NCI-H1105 treated with DMSO at 0.1 percent for 48 hours (cell line): ENCODE data around the gene TMEM176B.
"Not testable (repeated sequence)": the region's sequence is repeated elsewhere in the genome, so short reads cannot be mapped to it uniquely, and the experiment has no call there.

Experiments used
- DNase-seq: peaks from one replicate; lab custom pipeline; 2025; lab: John Stamatoyannopoulos, UW

The TMEM176B gene

DNA sequence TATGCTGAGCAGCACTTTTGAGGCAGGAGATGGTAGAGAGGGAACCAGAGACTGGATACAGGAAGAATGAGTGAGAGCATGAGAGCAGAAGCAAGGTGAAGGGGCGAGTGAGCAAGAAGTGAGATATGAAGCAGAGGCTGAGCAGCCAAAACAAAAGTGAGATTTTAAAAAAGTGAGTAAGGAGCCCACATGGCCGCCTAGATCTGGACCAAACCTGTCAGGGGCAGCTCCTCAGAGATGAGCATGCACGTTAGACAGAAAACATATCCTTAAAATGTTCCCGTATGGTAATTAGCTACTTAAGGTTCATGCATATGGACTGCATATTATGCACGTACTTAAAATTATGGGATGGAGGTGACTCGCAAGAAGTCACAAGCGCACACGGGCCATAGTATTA, 22.9 kb upstream of the TMEM176B start:
- no peak for DNase-seq

DNA sequence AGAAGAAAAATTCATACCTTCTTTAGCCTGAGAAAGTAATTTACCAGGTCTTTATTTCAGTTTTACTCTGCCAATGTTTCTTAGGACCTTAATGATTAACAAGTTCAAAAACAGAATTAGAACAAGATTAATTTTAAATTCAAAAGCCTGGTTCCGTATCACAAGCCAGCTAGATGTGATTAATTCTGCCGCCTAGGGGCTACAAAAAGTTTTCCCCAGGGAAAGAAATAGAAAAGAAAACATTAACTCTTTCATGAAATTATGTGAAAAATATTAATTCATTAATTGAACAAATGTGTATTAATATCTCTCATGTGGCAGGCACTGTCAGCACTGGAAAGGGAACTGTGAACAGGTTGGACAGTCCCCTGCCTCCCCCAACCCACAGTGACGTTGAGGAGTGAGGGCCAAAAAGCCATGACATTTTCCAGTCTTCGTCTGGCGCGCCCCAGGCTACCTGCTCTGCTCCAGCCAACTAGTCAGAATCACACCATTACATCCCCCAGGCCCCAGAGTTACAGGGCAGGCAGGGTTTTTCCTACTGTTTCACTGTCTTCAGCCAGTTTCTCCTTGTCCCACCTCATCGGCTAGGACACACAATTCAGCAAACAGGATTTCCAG, 20.5 kb upstream of the TMEM176B start:
- DNase-seq: no peak

DNA sequence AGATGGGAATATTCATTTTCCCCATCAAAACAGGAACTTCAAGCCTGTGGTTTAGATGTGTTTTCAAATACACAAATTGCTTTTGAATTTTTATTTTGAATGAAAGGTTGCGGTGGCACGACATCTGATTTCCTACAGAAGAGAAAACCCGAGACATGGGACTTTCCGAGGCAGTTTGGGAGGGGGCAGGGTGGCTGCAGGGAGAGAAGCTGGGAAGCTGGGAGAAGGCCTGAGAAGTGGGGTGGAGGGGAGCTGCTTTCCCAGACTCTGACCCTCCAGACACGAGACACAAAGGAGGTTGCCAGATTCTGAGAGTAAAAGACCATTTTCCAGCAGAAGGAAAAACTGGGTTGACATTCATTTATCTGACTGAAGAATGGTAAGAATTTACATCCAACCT, 20.0 kb upstream of the TMEM176B start:
- no peak for DNase-seq

DNA sequence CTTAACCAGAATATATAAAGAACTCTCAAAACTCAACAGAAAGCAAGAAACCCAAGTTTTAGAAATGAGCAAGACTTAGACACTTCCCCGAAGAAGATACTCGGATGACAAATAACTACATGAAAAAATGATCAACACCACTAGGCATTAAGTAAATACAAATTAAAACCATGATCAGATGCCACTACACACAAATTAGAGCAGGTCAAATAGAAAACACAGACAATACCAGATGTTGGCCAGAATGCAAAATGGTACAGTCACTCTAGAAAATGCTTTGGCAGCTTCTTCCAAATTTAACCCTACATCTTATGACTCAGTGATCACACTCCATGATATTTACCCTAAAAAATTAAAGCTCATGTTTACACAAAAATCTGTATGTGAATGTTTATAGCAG, 18.8 kb upstream of the TMEM176B start:
- DNase-seq: no peak

DNA sequence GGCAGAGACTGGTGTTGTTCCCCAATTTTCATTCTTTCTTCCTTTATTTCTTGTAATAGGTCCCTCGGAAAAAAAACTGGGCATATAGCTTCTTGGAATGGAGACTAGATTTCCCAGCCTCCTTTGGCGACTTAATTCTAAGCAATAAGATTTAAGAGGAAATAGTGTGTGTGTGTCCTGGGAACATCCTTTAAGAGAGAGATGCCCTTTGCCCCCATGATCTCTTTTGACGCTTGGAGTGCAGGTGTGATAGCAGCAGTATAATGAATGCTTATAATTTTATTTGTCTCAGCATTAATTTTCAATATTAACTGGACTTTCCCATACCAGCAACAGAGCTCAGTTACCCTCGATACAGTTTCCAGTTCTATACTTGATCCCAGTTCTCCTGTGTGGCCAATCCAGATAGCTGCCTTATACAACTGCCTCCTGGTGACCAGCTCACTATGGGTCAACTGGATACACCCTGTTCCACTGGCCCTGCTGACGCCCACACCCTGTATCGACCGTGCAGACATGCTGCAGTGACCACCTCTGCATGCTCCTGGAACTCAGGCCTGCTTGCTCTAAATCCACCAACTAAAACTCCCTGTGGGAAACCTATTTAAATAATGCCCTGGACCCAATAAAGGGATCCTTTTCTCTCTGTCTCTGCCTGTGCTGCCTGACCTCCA, 14.3 kb upstream of the TMEM176B start:
- DNase-seq: no peak

DNA sequence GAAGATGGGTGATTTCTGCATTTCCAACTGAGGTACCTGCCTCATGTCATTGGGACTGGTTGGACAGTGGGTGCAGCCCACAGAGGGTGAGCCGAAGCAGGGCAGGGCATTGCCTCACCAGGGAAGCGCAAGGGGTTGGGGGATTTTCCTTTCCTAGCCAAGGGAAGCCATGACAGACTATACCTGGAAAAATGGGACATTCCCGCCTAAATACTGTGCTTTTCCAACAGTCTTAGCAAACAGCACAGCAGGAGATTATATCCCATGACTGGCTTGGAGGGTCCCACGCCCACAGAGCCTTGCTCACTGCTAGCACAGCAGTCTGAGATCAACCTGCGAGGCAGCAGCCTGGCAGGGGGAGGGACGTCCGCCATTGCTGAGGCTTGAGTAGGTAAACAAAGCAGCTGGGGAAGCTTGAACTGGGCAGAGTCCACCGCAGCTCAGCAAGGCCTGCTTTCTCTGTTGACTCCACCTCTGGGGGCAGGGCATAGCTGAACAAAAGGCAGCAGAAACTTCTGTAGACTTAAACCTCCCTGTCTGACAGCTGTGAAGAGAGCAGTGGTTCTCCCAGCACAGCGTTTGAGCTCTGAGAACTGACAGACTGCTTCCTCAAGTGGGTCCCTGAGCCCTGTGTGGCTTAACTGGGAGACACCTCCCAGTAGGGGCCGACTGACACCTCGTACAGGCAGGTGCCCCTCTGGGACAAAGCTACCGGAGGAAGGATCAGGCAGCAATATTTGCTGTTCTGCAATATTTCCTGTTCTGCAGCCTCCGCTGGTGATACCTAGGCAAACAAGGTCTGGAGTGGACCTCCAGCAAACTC, 7.7 kb upstream of the TMEM176B start:
- not testable (repeated sequence) for DNase-seq

DNA sequence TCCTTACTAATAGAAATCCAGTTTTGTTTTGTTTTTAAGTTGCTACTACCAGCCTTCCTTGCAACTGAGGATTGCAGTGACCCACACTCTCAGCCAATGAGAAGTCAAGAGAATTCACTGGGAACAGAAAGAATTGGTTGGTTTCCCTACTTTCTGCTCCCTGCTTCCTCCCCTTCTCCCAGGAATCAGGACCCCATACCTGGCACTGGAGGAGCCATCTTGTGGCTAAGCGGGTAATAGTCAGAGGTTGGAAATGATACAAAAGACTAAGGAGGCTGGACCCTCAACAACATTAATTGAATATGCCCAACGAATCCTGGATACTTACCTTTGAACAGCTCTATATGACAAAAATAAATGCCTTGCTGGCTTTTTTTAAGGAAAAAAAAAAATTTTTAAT, 6.7 kb upstream of the TMEM176B start:
- no peak for DNase-seq

DNA sequence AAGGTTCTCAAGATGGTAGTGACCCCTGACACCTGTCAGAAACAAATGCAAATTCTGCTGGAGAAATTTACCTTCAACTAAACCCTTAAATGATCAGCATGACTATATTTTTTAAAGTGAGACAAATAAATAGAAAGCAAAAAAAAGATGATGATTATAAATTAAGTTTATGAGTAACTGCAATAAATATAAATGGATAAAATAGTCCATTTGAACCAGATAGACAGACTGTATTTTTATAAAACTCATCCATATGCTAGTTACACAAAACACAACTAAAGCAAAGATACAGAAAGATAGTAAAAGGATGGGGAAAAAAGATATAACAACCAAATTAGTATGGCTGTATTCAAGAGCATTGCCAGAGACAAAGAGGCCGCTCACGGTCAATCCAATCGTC, 6.3 kb upstream of the TMEM176B start:
- no peak for DNase-seq

DNA sequence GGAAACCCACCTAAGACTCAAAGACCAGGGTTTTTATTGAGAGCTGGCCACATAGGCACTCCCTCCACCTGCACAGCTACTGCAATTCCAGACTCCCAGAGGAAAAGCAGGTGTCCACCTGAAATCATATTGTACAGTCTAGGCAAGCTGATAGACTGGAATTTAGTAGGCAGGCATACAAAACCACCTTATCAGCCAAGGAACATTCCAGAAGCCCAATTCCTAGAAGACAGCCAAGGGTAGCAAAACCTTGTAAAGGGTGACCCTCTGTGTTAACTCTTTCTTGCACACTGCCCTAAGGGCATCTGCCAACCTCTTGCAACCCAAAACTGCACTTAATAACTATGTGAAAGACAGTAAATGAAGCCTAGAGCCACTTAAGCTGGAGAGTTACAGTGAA, 5.7 kb upstream of the TMEM176B start:
- no peak for DNase-seq

DNA sequence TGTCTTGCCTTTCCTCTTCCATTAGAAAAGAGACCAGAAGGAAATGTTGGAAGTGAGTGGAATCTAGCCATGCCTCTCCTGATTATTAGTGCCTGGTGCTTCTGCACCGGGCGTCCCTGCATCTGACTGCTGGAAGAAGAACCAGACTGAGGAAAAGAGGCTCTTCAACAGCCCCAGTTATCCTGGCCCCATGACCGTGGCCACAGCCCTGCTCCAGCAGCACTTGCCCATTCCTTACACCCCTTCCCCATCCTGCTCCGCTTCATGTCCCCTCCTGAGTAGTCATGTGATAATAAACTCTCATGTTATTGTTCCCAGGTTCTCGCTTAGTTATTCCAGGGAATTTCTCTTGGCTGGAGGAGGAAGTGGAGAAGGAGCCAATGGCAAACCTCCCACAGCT, 4.6 kb upstream of the TMEM176B start:
- no peak for DNase-seq

DNA sequence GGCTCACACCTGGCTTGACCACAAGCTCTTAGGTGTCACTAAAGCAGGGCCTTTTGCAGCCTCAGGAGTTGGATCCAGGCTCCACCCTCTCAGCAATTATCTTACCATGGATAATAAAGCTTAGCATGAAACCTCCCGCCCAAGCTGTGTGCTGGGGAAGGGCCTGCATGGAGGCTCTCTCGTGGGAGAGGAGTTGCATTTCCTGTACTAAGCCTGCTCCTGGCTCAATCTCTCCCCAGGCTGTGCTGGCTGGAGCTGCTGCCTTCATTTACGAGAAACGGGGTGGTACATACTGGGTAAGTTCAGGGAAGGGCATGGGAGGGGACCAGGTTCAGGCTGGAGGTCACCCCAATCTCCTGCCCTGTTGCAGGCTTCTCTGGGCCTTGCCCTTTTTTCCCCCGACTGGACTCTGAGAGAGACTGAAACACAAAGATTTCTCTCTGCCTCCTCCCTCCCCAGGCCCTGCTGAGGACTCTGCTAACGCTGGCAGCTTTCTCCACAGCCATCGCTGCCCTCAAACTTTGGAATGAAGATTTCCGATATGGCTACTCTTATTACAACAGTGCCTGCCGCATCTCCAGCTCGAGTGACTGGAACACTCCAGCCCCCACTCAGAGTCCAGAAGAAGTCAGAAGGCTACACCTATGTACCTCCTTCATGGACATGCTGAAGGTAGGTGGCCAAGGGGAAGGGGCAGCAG, 3.1 kb upstream of the TMEM176B start:
- DNase-seq: no peak

DNA sequence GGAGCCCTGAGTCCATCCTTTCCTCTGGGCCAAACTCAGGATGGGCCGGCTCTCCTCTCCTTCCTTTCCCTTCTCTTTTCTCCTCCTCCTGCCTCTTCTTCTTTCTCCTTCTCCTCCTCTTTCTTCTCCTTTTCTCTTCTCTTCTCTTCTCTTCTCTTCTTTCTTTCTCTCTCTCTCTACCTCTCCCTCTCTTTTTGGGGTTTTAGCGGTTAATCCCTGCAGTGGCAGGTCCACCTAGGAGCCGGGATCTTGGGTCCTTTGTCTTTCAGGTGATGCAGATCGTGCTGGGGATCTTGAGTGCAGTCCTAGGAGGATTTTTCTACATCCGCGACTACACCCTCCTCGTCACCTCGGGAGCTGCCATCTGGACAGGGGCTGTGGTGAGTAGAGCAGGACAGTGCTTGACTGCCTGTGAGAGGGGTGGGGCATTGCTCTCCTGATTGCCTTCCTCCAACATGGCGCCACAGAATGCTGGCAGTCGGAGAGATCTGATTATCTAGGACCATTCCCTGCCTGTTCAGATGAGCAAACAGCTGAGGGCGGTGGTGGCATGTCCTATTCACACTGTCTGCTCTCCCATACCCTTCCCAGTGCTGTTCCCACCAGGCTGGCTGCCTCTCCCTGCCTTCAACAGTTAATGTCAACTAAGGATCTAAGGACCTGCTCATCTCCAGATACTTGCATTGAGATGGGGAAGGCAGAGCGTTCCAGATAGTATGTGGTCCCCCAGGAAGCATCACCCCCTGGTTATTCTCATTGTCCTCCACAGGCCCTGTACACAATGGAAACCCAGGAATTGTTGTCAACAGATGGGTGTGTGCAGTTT, 2.0 kb upstream of the TMEM176B start:
- DNase-seq: no peak

DNA sequence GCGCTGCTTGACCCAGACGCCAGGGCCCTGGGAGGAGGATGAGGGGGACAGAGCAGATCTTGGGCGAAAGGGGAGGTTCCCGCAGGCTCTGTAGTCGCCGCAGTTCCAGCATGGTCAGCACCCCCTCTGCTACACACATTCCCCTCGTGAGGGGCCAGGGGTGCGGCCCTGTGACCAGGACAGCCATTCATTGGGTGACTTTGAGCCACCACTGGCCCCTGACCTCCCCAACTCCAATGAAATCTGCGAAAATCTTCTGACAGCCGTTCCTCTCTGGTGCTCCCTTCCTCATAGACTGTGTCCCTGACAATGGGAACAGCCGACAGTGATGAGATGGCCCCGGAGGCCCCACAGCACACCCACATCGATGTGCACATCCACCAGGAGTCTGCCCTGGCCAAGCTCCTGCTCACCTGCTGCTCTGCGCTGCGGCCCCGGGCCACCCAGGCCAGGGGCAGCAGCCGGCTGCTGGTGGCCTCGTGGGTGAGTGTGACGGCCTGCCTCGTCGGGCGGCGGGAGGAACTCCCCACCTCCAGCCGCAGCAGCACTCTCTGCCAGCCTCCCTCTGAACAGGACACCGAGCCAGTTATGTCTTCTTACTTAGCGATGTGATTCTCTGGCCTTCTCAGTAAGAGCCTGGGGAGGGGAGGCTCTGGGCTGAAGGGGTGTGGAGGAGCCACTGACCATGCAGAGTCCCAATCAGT, 1.2 kb upstream of the TMEM176B start:
- no peak for DNase-seq

DNA sequence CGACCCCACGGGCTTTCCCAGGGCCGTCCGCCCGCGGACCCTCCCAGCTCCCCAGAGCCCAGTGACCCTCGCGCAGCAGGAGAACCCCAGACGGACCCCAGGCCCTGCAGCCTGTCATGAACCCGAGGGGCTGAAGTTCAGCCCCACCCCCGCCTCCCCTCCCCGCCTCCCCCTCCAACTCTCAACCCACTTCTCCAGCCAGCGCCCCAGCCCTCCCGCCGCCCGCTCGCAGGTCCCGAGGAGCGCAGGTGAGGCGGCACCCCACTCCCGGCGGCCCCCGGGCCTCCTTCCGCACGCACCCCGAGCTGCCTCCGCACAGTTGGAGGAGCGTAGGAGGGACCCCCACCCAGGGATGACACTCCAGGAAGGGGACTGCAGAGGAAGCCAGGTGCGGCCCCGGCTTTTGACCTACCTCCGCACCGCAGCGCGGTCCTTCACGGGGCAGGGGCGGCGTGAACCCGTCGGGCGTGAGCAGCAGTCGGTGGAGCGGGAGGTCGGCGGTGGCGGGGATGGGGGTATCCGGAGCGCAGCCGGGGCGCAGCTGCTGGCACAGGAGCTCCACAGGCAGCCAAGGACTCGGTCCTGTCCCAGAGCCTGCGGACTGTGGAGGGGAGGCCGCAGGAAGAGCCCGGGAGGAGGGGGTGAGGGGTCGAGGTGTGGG, 547 bp upstream of the TMEM176B start, which contains the start of gene TMEM176A:
Gene TMEM176A (plus strand): TSS at position 189 of the 661 bp plus-strand sequence. CDS start 782 bp downstream, outside the sequence.
- peak; percentile 2 for DNase-seq

DNA sequence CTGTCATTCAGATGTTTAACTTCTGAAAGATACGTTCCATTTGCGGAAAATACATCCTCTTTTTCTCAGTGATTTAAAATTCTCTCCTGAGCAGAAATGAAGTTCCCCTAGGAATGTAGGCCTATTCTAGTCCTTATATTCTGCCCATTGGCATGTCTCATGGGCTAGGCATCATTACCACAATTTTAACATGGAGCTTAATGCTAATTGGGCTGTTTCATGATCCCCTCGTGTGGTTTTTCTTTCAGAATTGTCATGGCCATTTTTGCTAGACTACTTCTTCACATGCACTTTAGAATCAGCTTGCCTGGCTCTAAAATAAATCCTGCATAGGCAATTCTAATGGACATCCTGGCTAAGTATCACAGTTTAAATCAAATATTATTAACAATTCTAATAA, 1.0 kb downstream of the TMEM176B start:
- DNase-seq: no peak

DNA sequence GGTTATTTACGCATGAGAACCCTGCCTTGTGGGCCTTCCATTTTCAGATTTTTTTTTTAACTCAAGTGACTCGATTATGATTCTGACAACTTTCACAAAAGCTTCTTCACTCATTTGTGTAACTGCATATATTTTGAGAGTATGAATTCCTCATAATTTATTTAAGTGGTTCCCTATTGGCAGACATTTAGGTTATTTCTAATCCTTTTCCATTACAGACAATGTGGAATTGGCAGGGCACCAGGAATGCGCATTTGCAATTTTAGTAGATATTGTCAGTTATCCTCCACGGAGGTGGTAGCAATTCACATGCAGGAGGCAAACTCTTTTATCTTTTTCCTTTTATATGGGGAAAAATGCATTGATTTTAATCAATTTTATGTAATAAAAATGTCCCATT, 2.5 kb downstream of the TMEM176B start:
- no peak for DNase-seq

DNA sequence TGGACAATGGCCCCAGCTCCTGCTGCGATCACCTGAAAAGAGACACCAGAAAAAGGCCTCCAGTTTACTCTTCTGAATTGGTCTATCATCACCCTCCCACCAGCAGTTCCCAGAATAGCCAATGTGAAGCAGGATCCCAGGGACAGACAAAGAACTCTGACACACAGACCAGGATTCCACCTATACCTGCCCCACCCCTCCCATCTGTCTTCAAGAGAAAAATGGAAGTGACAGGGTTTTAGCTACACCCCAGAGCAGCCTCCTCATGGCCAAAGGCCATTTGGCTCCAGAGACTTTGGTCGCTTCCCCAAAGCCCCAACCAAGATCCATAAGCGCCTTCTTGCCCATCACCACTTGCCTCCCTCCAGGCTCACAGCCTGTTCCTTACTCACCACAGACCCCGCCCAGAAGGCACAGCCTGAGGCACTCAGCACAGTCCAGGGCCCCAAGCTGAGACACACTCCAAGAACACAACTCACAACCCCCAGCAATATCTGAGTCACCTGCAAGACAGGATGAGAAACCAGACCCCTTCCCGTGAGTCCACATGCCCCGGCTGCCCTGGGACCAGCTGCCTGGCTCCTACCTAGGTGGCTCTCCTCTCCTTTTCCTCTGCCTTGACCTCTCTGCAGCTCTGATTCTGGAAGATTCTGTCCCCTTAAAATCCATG, 6.5 kb downstream of the TMEM176B start:
- no peak for DNase-seq

DNA sequence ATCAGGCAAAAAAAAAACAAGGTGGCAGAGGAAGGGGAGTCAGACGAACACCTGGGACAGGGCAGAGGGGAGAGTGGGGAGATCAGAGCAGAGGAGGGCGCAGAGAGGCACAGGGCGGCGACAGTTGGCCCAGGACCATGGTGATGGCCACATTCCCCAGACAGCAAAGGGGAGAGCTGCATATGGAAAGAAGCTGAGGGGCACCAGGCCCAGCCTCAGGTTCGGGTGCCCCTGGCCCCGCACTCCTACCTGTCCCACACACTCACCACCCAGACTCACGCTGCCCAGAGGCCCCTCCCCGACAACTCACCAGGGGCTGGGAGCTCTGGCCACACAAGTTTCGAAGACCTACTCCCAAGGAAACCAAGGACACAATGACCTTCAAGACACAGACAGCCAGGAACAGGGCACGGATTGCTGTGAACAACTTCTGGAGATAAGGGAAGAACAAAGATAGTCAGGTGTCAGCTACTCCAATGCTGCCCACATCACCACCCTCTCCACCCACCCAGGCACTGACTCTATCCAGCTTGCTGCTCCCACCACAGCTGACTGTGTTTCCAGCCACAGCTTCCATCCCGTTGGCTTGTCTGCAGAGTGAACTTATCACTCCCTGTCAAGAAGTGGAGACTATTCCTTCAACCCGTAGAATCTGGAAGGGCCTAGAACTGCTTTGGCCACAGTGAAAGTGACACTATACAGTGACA, 8.3 kb downstream of the TMEM176B start:
- DNase-seq: no peak

DNA sequence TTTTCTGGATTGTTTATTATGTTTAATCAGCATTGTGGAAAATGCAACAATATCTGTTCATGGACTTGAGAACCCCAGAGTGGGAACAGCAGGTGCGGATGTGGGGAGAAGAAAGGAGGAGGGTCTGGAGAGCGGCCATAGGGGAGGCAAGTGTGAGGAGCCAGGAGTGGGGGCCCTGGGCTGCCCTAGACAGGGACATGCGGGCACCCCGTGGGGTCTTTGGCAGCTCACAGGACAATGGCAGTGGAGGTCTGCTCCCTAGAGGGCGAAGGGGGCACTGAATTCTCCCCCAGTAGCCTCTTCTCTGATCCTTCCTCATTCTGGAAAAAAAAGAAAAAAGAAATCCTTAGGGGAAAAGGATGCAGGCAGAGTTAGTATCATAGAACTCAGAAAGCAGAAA, 8.9 kb downstream of the TMEM176B start:
- no peak for DNase-seq
